ENCODE data around the gene SPECC1L.

The SPECC1L gene

GRCh38 chr22:24427500-24428164 is 157.0 kb downstream of the SPECC1L start, which contains the start of gene ADORA2A:
Gene ADORA2A, plus strand, starts transcription at chr22:24427599. Its CDS starts 5,806 bp downstream, at chr22:24433405.
- no peak for DNase-seq (ENCODE audit: low read depth in 2 of 2)

GRCh38 chr22:24428751-24429410 is 158.2 kb downstream of the SPECC1L start:
- DNase-seq (ENCODE audit: low read depth in 2 of 2): no peak

- no peak for DNase-seq (ENCODE audit: low read depth in 2 of 2)
These were observed 159.1 kb downstream of the SPECC1L start for GRCh38 chr22:24429411-24430365.

GRCh38 chr22:24430431-24431308 is 160.0 kb downstream of the SPECC1L start:
- no peak for DNase-seq (ENCODE audit: low read depth in 2 of 2)

GRCh38 chr22:24431309-24432034 is 160.8 kb downstream of the SPECC1L start:
- no peak for DNase-seq (ENCODE audit: low read depth in 2 of 2)

GRCh38 chr22:24432059-24432853 is 161.6 kb downstream of the SPECC1L start:
- DNase-seq (ENCODE audit: low read depth in 2 of 2): no peak

- no peak for DNase-seq (ENCODE audit: low read depth in 2 of 2)
These were observed 162.6 kb downstream of the SPECC1L start for GRCh38 chr22:24433001-24433827.

- no peak for DNase-seq (ENCODE audit: low read depth in 2 of 2)
These were observed 163.3 kb downstream of the SPECC1L start for GRCh38 chr22:24433828-24434470.

- no peak for DNase-seq (ENCODE audit: low read depth in 2 of 2)
These were observed 164.1 kb downstream of the SPECC1L start for GRCh38 chr22:24434471-24435322.

- no peak for DNase-seq (ENCODE audit: low read depth in 2 of 2)
These were observed 164.7 kb downstream of the SPECC1L start for GRCh38 chr22:24435323-24435645.

- no peak for DNase-seq (ENCODE audit: low read depth in 2 of 2)
These were observed 165.3 kb downstream of the SPECC1L start for GRCh38 chr22:24435861-24436371.

- DNase-seq (ENCODE audit: low read depth in 2 of 2): no peak
These were observed 165.9 kb downstream of the SPECC1L start for GRCh38 chr22:24436553-24436952.

- no peak for DNase-seq (ENCODE audit: low read depth in 2 of 2)
These were observed 166.5 kb downstream of the SPECC1L start for GRCh38 chr22:24437091-24437490.

GRCh38 chr22:24437741-24438328 is 167.2 kb downstream of the SPECC1L start:
- DNase-seq (ENCODE audit: low read depth in 2 of 2): no peak

- DNase-seq (ENCODE audit: low read depth in 2 of 2): no peak
These were observed 169.7 kb downstream of the SPECC1L start for GRCh38 chr22:24440270-24440717.

GRCh38 chr22:24440718-24441405 is 170.2 kb downstream of the SPECC1L start:
- no peak for DNase-seq (ENCODE audit: low read depth in 2 of 2)
